HEK293T (cell line): ENCODE measurements around the gene EMP1.

Source experiments
- CTCF ChIA-PET: fragments of 350-600 bp; formaldehyde crosslinking; extraction: SDS; loops from one replicate; lab custom pipeline; 2021; ENCODE audit warnings: antibody characterized with exemption, inconsistent platforms; lab: Yijun Ruan, JAX
- POLR2A ChIA-PET: fragments of 350-600 bp; formaldehyde crosslinking; extraction: SDS; loops from one replicate; lab custom pipeline; 2020; ENCODE audit warnings: antibody characterized with exemption, inconsistent platforms; lab: Yijun Ruan, JAX
- DNase-seq: peaks from one replicate; pipeline ENCODE4 v3.0.0; 2012; ENCODE audit warnings: mixed read lengths; ENCODE audit errors: extremely low spot score
- ARNT ChIP-seq: fragments of 450-650 bp; IDR thresholded peaks from 2 replicates; pipeline ENCODE4 v1.6.1; 2017; ENCODE audit warnings: mild to moderate bottlenecking
- BHLHE40 ChIP-seq: fragments of 450-650 bp; IDR thresholded peaks from 2 replicates; pipeline ENCODE4 v1.6.1; 2016; ENCODE audit warnings: mild to moderate bottlenecking, moderate library complexity, borderline replicate concordance
- CTBP1 ChIP-seq: fragments of 450-650 bp; IDR thresholded peaks from 2 replicates; pipeline ENCODE4 v1.6.1; 2016; ENCODE audit warnings: borderline replicate concordance
- ELF4 ChIP-seq: fragments of 450-650 bp; IDR thresholded peaks from 2 replicates; pipeline ENCODE4 v1.6.1; 2017; ENCODE audit warnings: antibody characterized with exemption
- FOXA1 ChIP-seq: fragments of 450-650 bp; IDR thresholded peaks from 2 replicates; pipeline ENCODE4 v1.6.1; 2016; ENCODE audit warnings: mild to moderate bottlenecking
- FOXK2 ChIP-seq: fragments of 450-650 bp; IDR thresholded peaks from 2 replicates; pipeline ENCODE4 v1.6.1; 2016; ENCODE audit warnings: mild to moderate bottlenecking
- FOXM1 ChIP-seq: fragments of 450-650 bp; IDR thresholded peaks from 2 replicates; pipeline ENCODE4 v1.6.1; 2017; ENCODE audit warnings: mild to moderate bottlenecking, borderline replicate concordance
- HDGF ChIP-seq: fragments of 450-650 bp; IDR thresholded peaks from 2 replicates; pipeline ENCODE4 v1.6.1; 2017; ENCODE audit warnings: antibody characterized with exemption, borderline replicate concordance
- L3MBTL2 ChIP-seq: fragments of 450-650 bp; conservative IDR thresholded peaks from 2 replicates; pipeline ENCODE4 v1.6.1; 2016; ENCODE audit warnings: mild to moderate bottlenecking
- LEF1 ChIP-seq: fragments of 450-650 bp; IDR thresholded peaks from 2 replicates; pipeline ENCODE4 v1.6.1; 2017; ENCODE audit warnings: mild to moderate bottlenecking, borderline replicate concordance
- NFRKB ChIP-seq: fragments of 450-650 bp; IDR thresholded peaks from 2 replicates; pipeline ENCODE4 v1.6.1; 2016; ENCODE audit warnings: mild to moderate bottlenecking, moderate library complexity
- PKNOX1 ChIP-seq: fragments of 450-650 bp; IDR thresholded peaks from 2 replicates; pipeline ENCODE4 v1.6.1; 2016
- SP1 ChIP-seq: fragments of 450-650 bp; IDR thresholded peaks from 2 replicates; pipeline ENCODE4 v1.6.1; 2017
- SUZ12 ChIP-seq: fragments of 450-650 bp; IDR thresholded peaks from 2 replicates; pipeline ENCODE4 v1.6.1; 2016; ENCODE audit warnings: mild to moderate bottlenecking
- TARDBP ChIP-seq: fragments of 450-650 bp; IDR thresholded peaks from 2 replicates; pipeline ENCODE4 v1.6.1; 2016
- ZNF384 ChIP-seq: fragments of 450-650 bp; IDR thresholded peaks from 2 replicates; pipeline ENCODE4 v1.6.1; 2016

Gene EMP1

GRCh38 chr12:13230500-13230899, 34.0 kb downstream of the EMP1 start:
- TF ChIP-seq SUZ12 (no peak), PKNOX1 (no peak)
- DNase-seq = no peak
- ChIA-PET POLR2A (no interaction called here), CTCF (interaction anchor here (1.2 kb wide), 1 partner anchor 18 kb away, joined by 6 read pairs; no protein-coding TSS in a partner anchor)

- peak; percentile 55 for DNase-seq
- ChIA-PET CTCF (interaction anchor here (0.6 to 1.6 kb wide), 7 partner anchors 8 to 318 kb away, joined by 3 to 7 read pairs (median 4); no protein-coding TSS in a partner anchor), POLR2A (no interaction called here)
- TF ChIP-seq FOXK2 (no peak), SUZ12 (no peak), NFRKB (no peak), BHLHE40 (no peak), L3MBTL2 (no peak), SP1 (no peak), FOXA1 (no peak), ZNF384 (no peak), ARNT (no peak), FOXM1 (no peak), HDGF (no peak), LEF1 (no peak)
Measured at GRCh38 chr12:13233830-13234641, 37.5 kb downstream of the EMP1 start.

- CTCF ChIA-PET = no interaction called here
- POLR2A ChIA-PET = no interaction called here
- DNase-seq = no peak
- no peak for TF ChIP-seq BHLHE40
Measured at GRCh38 chr12:13238204-13238603, 41.7 kb downstream of the EMP1 start.

GRCh38 chr12:13241833-13242488, 45.4 kb downstream of the EMP1 start:
- TF ChIP-seq FOXM1 = no peak
- no peak for TF ChIP-seq FOXA1
- no peak for TF ChIP-seq LEF1
- TF ChIP-seq L3MBTL2 = no peak
- no peak for TF ChIP-seq PKNOX1
- no peak for TF ChIP-seq ARNT
- TF ChIP-seq HDGF = no peak
- no peak for TF ChIP-seq ELF4
- no peak for TF ChIP-seq CTBP1
- no peak for TF ChIP-seq SP1
- no peak for TF ChIP-seq NFRKB
- TF ChIP-seq BHLHE40 = no peak
- DNase-seq = no peak
- POLR2A ChIA-PET = no interaction called here
- CTCF ChIA-PET = no interaction called here

- TF ChIP-seq FOXK2 (no peak), ELF4 (no peak), FOXM1 (no peak), CTBP1 (no peak), HDGF (no peak), PKNOX1 (no peak), NFRKB (no peak), FOXA1 (no peak), ZNF384 (no peak), TARDBP (no peak), LEF1 (no peak), ARNT (no peak), SP1 (no peak), BHLHE40 (no peak), L3MBTL2 (no peak), SUZ12 (no peak)
- CTCF ChIA-PET = interaction anchor here (1.5 kb wide), 1 partner anchor 13 kb away, joined by 3 read pairs; no protein-coding TSS in a partner anchor
- POLR2A ChIA-PET = no interaction called here
- DNase-seq = no peak
Measured at GRCh38 chr12:13242936-13243335, 46.4 kb downstream of the EMP1 start.

GRCh38 chr12:13243516-13244070, 47.1 kb downstream of the EMP1 start:
- ChIA-PET CTCF (interaction anchor here (1.5 kb wide), 1 partner anchor 12 kb away, joined by 3 read pairs; no protein-coding TSS in a partner anchor), POLR2A (no interaction called here)
- no peak for TF ChIP-seq ELF4
- TF ChIP-seq FOXA1 = no peak
- no peak for TF ChIP-seq SUZ12
- TF ChIP-seq L3MBTL2 = no peak
- no peak for TF ChIP-seq PKNOX1
- no peak for TF ChIP-seq ZNF384
- TF ChIP-seq HDGF = no peak
- no peak for TF ChIP-seq CTBP1
- TF ChIP-seq NFRKB = no peak
- no peak for TF ChIP-seq FOXM1
- TF ChIP-seq ARNT = no peak
- no peak for TF ChIP-seq SP1
- no peak for TF ChIP-seq BHLHE40
- no peak for TF ChIP-seq FOXK2
- TF ChIP-seq LEF1 = no peak
- no peak for TF ChIP-seq TARDBP
- no peak for DNase-seq
